Erythroblast (primary cell): ENCODE measurements around the gene KRAS.

Source experiments
- GATA1 ChIP-seq: IDR thresholded peaks from 2 replicates; pipeline ENCODE4 v1.6.1; 2011; ENCODE audit warnings: low read depth, mild to moderate bottlenecking, control low read depth, low read length, moderate library complexity
- POLR2A ChIP-seq: IDR thresholded peaks from 2 replicates; pipeline ENCODE4 v1.6.1; 2011; ENCODE audit warnings: mild to moderate bottlenecking, low read length

DNA sequence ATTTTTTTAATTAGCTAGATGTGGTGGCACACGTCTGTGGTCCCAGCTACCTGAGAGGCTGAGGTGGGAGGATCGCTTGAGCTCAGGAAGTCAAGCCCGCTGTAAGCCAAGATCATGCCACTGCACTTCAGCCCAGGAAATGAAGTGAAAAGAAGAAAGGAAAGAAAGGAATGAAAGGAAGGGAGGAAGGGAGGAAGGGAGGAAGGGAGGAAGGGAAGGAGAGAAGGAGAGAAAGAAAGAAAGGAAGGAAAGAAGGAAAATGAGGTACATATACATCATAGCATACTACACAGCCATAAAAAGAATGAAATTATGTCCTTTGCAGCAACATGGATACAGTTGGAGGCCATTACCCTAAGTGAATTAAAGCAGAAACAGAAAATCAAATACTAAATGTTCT is 68.0 kb downstream of the KRAS start:
- TF ChIP-seq POLR2A = no peak
- TF ChIP-seq GATA1 = no peak
